Parathyroid adenoma (tissue), 2 donors: Measurements from ENCODE around the gene PCNX3.
A peak's percentile ranks its signal among the peaks of the same experiment; 100 is the strongest.

Experiments used
- H2AFZ ChIP-seq: fragments of 300-600 bp; sonication (generic); one replicate; pipeline ENCODE4 v1.7.0; 2017; ENCODE audit warnings: antibody characterized with exemption, mild to moderate bottlenecking
- H3K27ac ChIP-seq: fragments of 300-600 bp; sonication (generic); one replicate; pipeline ENCODE4 v1.7.0; 2017
- H3K27me3 ChIP-seq: fragments of 300-600 bp; sonication (generic); one replicate; pipeline ENCODE4 v1.7.0; 2017; ENCODE audit warnings: low read length; ENCODE audit not compliant: control insufficient read depth, insufficient read depth
- H3K36me3 ChIP-seq: fragments of 300-600 bp; sonication (generic); one replicate; pipeline ENCODE4 v1.7.0; 2017; ENCODE audit warnings: low read length; ENCODE audit not compliant: control insufficient read depth, insufficient read depth
- H3K4me1 ChIP-seq: fragments of 300-600 bp; sonication (generic); one replicate; pipeline ENCODE4 v1.7.0; 2017; ENCODE audit warnings: control low read depth
- H3K4me2 ChIP-seq: fragments of 300-600 bp; sonication (generic); one replicate; pipeline ENCODE4 v1.7.0; 2017; ENCODE audit warnings: low read length
- H3K4me3 ChIP-seq: fragments of 300-600 bp; sonication (generic); one replicate; pipeline ENCODE4 v1.7.0; 2017; ENCODE audit warnings: low read depth, low read length
- H3K79me2 ChIP-seq: fragments of 300-600 bp; sonication (generic); one replicate; pipeline ENCODE4 v1.7.0; 2017; ENCODE audit warnings: control low read depth
- H3K9ac ChIP-seq: fragments of 300-600 bp; sonication (generic); one replicate; pipeline ENCODE4 v1.7.0; 2017; ENCODE audit warnings: mild to moderate bottlenecking
- H3K9me3 ChIP-seq: fragments of 300-600 bp; sonication (generic); one replicate; pipeline ENCODE4 v1.7.0; 2017; ENCODE audit warnings: low read length; ENCODE audit not compliant: control insufficient read depth
- CTCF ChIP-seq: fragments of 300-600 bp; sonication (generic); IDR thresholded peaks from one replicate; pipeline ENCODE4 v1.7.0; 2017; ENCODE audit warnings: antibody characterized with exemption, mild to moderate bottlenecking
- donor health status: primary hyperparathyroidism.

PCNX3 gene

GRCh38 chr11:65634440-65634839 is 18.9 kb downstream of the PCNX3 start:
- no peaks in the 10 kb centered on the region for H3K4me1 ChIP-seq
- no peak overlapping the region for H3K27ac ChIP-seq
- H3K79me2 ChIP-seq = no peaks in the 10 kb centered on the region
- H3K27me3 ChIP-seq = no peaks in the 10 kb centered on the region
- no peaks in the 10 kb centered on the region for H3K9me3 ChIP-seq
- H3K36me3 ChIP-seq = no peaks in the 10 kb centered on the region
- H3K4me2 ChIP-seq = no peak overlapping the region
- no peak overlapping the region for H2AFZ ChIP-seq
- no peak overlapping the region for H3K9ac ChIP-seq
- no peak for TF ChIP-seq CTCF
- no peak overlapping the region for H3K4me3 ChIP-seq

GRCh38 chr11:65634905-65635731 is 19.5 kb downstream of the PCNX3 start:
- no peaks in the 10 kb centered on the region for H3K4me1 ChIP-seq
- no peak overlapping the region for H3K27ac ChIP-seq
- H3K36me3 ChIP-seq = no peaks in the 10 kb centered on the region
- H3K79me2 ChIP-seq = no peaks in the 10 kb centered on the region
- H3K4me2 ChIP-seq = no peak overlapping the region
- no peaks in the 10 kb centered on the region for H3K27me3 ChIP-seq
- no peaks in the 10 kb centered on the region for H3K9me3 ChIP-seq
- no peak for TF ChIP-seq CTCF
- no peak overlapping the region for H3K9ac ChIP-seq
- no peak overlapping the region for H2AFZ ChIP-seq
- no peak overlapping the region for H3K4me3 ChIP-seq

GRCh38 chr11:65636108-65637031 is 20.8 kb downstream of the PCNX3 start:
- Histone ChIP-seq H3K79me2 (no peaks in the 10 kb centered on the region), H3K4me2 (no peak overlapping the region), H3K9ac (no peak overlapping the region), H2AFZ (no peak overlapping the region), H3K4me1 (no peaks in the 10 kb centered on the region), H3K36me3 (no peaks in the 10 kb centered on the region), H3K4me3 (no peak overlapping the region), H3K27ac (no peak overlapping the region), H3K27me3 (no peaks in the 10 kb centered on the region), H3K9me3 (no peaks in the 10 kb centered on the region)
- TF ChIP-seq CTCF = no peak

GRCh38 chr11:65637032-65637557 is 21.5 kb downstream of the PCNX3 start:
- no peak for TF ChIP-seq CTCF
- Histone ChIP-seq H3K9me3 (no peaks in the 10 kb centered on the region), H3K4me2 (peak overlapping the region; percentile 65), H2AFZ (no peak overlapping the region), H3K4me3 (no peak overlapping the region), H3K4me1 (no peaks in the 10 kb centered on the region), H3K27me3 (no peaks in the 10 kb centered on the region), H3K9ac (no peak overlapping the region), H3K27ac (no peak overlapping the region), H3K79me2 (no peaks in the 10 kb centered on the region), H3K36me3 (no peaks in the 10 kb centered on the region)
